ENCODE data around the gene CAPSL.
"Not testable (repeated sequence)": the region's sequence is repeated elsewhere in the genome, so short reads cannot be mapped to it uniquely, and the experiment has no call there.

Gene CAPSL

DNA sequence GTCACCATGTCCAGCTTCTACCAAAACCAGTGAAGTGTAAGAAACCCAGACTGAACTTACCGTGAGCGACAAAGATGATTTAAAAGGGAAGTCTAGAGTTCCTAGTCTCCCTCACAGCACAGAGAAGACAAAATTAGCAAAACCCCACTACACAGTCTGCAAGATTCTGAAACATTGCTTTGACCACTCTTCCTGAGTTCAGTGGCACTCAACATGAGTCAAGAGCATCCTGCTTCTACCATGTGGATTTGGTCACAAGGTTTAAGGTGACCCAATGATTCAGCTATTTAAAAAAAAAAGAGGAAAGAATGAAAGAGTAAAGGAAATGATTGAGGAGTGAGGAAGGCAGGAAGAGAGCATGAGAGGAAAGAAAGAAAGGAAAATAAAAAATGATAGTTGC lies 62.0 kb downstream of the CAPSL start:
- no peak for DNase-seq (ENCODE audit: low spot score)

DNA sequence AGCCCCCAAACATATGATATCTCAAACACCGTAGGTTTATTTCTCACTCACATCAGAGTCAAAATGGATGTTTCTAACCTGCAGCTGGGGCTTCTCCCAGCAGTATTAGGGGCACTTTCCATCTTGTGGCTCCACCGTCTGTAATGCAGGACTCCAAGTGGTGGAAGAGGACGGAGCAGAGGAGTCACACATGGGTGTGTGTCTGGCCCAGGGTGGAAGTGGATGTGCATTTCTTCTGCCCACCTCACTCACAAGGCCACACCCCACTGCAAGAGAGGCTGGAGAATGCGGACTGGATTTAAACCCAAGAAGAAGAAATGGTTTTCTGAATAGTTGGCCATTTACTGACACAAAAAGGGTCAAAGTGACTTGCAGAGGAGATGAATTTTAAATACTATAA lies 67.8 kb downstream of the CAPSL start:
- DNase-seq (ENCODE audit: low spot score) = no peak

DNA sequence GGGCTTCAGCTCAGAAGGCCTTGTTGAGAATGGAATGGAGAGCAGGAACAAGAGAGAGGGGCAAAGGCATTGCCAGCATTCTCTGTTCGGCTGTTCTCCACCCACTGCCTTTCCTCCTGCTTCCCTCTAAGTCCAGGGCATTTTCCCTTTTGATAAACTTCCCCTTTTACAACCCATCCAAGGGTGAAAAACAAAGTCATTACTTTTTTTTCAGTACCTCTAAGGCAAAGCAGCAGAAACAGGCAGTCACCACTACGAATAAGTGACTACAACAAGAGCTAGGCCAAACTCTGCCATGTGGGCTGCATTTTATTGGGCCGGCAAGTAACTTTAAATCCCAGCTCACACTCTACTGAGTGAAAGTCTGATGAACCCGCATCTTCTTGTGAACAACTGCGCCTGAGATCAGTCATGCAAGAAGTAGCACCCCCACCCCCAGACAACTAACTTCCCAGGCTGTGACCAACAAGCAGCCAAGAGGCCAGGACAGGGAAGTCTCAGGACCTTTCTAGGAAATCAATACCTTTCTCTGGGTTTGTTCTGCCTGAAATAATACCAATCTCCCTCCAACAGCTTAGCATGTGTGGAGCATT lies 68.6 kb downstream of the CAPSL start:
- DNase-seq (ENCODE audit: low spot score) = no peak

DNA sequence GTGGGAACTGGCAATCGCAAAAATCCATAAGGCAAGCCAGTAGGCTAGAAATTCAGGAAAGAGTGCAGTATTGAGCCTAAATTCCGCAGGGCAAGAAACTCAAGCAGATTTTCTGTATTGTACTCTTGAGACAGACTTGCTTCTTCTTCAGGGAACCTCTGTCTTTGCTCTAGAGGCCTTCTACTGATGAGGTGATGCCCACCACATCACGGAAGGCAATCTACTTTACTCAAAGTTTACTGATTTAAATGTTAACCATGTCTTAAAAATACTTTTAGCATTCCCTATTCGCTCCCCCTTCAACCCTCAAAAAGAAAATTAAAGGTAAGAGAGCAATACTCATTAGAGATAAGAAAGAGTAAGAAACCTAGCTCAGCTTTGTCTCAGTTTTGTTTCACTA lies 70.4 kb downstream of the CAPSL start:
- no peak for DNase-seq (ENCODE audit: low spot score)

DNA sequence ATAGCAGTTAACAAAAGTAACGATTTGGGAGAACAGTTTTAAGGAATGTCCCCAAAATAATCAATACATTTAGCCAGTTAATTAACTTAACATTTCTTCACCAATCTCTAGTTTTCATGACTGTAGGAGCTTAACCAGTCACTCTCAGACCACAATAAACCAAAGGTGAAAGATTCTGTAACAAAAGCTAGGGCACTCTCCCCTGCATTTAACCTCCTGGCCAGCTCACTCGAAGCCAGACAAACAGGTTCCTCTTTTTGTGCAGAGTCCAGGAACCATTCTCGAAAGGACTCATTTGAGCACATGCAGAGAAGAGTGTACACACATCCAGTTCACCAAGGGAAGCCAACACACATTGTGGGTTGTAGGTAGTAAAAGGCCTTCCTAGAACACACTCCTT lies 75.3 kb downstream of the CAPSL start:
- no peak for DNase-seq (ENCODE audit: low spot score)

DNA sequence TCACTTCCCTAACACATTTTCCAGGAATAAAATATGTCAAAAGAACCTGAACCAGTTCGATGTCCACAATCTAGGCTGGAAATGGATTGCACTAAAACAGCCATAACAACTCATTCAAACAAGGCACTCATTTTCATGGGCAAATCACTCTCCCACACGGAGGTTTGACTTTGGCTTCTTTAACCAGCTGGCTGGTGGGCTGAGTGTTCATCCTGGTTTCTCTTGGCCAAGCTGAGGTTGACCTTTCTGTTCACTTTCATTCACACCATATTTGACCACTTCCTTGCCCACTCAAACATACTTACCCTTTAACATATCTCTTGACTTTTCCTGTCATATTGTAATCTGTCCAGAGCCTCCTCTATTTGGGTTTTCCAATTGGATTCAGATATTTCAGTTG lies 76.3 kb downstream of the CAPSL start:
- DNase-seq (ENCODE audit: low spot score) = no peak

DNA sequence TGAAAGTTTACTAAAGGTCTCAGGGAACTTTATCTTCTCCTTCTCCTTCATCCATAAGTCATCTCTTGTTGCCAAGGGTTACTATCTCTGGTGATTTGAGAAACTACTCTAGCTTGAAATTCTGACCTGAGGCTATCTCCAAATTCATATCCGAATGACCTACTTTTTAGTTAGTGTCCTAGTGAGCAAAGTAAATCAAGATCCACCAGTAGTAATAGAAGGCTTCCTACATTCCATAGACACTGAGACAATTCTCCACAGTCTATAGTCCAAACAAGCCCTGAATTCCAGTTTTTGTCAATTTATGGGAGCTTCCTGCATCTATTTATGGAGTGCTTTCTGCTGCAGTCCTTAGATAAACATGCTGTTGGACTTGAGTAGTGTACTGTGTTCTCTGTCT lies 76.7 kb downstream of the CAPSL start:
- no peak for DNase-seq (ENCODE audit: low spot score)

DNA sequence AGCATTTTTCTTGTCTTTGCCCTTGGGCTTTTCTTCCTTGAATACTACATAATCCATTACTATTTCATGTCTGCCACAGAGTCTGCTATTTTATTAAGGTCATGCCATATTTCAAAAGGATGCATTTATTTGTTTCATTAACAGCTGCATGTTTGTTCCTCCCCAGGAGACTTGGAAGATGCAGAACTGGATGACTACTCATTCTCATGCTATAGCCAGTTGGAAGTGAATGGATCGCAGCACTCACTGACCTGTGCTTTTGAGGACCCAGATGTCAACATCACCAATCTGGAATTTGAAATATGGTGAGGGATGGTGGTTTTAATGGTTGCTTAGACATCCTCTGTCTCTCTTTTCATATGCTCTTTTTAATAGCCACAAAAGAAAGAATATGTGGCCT lies 77.7 kb downstream of the CAPSL start:
- DNase-seq (ENCODE audit: low spot score) = no peak

DNA sequence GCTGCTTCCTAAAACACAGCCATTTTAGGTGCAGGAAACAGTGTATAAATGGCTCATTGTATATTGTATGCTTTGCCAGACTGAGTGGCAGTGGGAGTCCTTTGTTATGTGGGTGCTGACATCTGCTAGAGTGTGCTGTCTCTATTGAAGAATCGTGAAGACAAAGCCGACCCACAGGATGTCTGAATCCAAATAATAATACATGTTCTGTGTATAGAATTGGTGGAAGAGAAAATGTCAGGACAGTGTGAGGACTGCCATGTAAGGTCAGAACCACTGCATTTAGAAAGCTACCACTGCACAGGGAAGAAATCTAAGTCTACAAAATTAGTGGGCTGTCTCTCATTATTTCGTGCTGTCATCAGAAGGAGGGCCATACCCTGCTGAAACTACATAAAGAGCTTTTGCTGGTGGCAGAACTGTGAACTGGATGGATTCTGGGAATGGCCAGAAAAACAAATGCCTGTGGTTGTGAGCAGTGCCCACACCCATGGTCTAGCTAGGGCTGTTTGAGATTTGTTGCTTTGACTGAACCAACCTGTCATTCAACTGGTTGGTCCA lies 79.2 kb downstream of the CAPSL start:
- DNase-seq (ENCODE audit: low spot score) = no peak

DNA sequence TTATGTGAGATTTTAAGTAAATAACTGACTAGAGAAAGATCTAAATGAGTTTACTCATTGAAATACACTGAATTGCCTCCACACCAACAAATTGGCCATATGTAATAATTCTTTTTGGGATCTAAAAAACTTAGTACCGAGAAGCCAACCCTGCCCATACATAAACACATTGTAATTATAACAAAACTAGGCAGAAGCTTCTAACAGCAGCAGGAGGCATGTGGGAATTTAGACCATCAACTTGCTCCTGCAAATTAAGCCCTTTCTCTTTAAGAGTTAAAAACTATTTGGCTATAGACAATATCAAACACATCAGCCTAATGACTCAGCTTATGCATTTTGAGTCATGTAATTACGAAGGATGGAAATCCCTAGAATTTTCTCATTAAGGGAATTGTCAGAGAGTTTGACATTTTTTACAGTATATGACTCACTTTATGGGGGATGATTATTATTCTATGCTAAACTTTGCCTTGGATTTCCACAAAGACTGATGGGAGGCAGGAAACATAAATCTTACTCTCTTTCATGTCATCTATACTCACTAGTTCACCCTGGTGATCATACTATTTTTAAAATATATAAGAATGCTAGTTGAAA lies 80.7 kb downstream of the CAPSL start:
- DNase-seq (ENCODE audit: low spot score) = no peak

DNA sequence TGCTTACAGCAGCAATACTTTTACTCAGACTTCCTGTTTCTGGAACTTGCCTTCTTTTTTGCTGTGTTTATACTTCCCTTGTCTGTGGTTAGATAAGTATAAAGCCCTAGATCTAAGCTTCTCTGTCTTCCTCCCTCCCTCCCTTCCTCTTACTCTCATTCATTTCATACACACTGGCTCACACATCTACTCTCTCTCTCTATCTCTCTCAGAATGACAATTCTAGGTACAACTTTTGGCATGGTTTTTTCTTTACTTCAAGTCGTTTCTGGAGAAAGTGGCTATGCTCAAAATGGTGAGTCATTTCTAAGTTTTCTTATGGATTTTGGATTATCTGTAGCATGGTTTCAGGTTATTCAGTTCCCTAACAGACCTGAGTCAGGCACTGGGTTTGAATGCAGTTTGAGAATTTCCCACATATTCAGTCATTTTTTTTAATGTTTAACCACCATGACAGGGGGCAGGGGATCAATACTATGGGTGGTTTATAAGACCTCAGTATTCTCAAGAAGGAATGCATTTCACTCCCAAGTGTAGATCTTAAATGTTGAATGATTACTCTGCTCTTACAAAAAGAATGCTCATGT lies 81.6 kb downstream of the CAPSL start, which contains the start of gene IL7R:
IL7R (plus strand) TSS at position 127 of the 587 bp plus-strand sequence; CDS start at position 214, 87 bp downstream.
- DNase-seq (ENCODE audit: low spot score) = no peak

DNA sequence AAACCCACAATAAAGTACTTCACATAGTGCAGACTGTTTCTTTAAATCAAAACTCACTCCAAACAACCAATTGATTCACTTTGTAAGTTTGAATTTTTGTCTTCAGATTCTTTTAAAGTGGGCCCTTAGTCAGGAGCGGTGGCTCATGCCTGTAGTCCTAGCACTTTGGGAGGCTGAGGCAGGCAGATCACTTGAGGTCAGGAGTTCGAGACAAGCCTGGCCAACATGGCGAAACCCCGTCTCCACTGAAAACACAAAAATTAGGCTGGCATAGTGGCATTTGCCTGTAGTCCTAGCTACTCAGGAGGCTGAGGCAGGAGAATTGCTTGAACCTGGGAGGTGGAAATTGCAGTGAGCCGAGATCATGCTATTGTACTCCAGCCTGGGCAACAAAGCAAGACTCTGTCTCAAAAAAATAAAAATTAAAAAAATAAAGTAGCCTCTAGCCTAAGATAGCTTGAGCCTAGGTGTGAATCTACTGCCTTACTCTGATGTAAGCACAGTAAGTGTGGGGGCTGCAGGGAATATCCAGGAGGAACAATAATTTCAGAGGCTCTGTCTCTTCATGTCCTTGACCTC lies 82.1 kb downstream of the CAPSL start:
- not testable (repeated sequence) for DNase-seq (ENCODE audit: low spot score)

DNA sequence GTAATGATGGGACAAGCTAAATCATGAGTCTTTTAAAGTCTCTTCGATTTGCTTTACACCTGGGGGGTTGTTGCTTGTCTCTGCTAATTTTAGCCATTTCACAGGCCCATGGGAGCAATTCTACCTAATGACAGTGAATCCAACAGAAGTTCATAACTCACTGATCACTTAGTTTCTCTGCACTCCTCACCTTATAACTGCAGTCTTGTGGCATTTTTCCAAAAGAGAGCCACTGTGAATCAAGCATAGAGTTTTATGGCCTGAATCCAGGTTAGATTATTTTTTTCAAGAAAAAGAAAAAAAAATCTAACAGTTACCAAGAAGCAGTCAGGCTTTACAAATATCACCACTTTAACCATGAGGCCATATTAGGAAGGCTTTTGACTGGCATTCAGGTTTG lies 83.2 kb downstream of the CAPSL start:
- no peak for DNase-seq (ENCODE audit: low spot score)

Measured in left forelimb (tissue), 1 donor.